Lower leg skin (tissue), 3 donors: ENCODE results near the gene HPSE.

Experiments
- CTCF ChIP-seq, 3 donors: fragments of 450-650 bp; IDR thresholded peaks; one replicate each; pipeline ENCODE4 v1.5.1; 2016; ENCODE audit warnings: antibody characterized with exemption in 3 of 3, mild to moderate bottlenecking in 3 of 3, moderate library complexity in 2 of 3
- POLR2A ChIP-seq, 2 donors: fragments of 450-650 bp; IDR thresholded peaks; one replicate each; pipeline ENCODE4 v1.6.1; 2016 to 2017; ENCODE audit warnings: antibody characterized with exemption in 2 of 2, mild to moderate bottlenecking in 1 of 2, moderate library complexity in 1 of 2

GRCh38 chr4:83358410-83358809, 23.8 kb upstream of the HPSE start:
- TF ChIP-seq CTCF (IDR thresholded peaks at IDR 0.05), result no peak
- no peak for TF ChIP-seq POLR2A (IDR thresholded peaks at IDR 0.05)
